Measurements from ENCODE around the gene MYO1G.
"Not testable (repeated sequence)": the region's sequence is repeated elsewhere in the genome, so short reads cannot be mapped to it uniquely, and the experiment has no call there.

The MYO1G gene

GRCh38 chr7:45007106-45007505 lies 28.3 kb upstream of the MYO1G start:
- no peaks in the 10 kb centered on the region for H3K36me3 ChIP-seq (ENCODE audit: insufficient read depth, low read length)
- H3K9me3 ChIP-seq (ENCODE audit: control insufficient read depth, insufficient read depth, low read length): no peaks in the 10 kb centered on the region
- H3K9ac ChIP-seq (ENCODE audit: low read depth, low read length): no peak overlapping the region
- H3K4me1 ChIP-seq (ENCODE audit: insufficient read depth, low read length): no peaks in the 10 kb centered on the region

GRCh38 chr7:45003789-45004188 lies 25.0 kb upstream of the MYO1G start:
- Histone ChIP-seq H3K9me3 (ENCODE audit: control insufficient read depth, insufficient read depth, low read length) (no peaks in the 10 kb centered on the region), H3K36me3 (ENCODE audit: insufficient read depth, low read length) (no peaks in the 10 kb centered on the region), H3K4me1 (ENCODE audit: insufficient read depth, low read length) (0 out of 2 replicates have a peak, but pooled peaks cover 5% of the 10 kb centered on the region), H3K9ac (ENCODE audit: low read depth, low read length) (no peak overlapping the region)

GRCh38 chr7:45001826-45002225 lies 23.0 kb upstream of the MYO1G start:
- Histone ChIP-seq H3K9ac (ENCODE audit: low read depth, low read length) (no peak overlapping the region), H3K9me3 (ENCODE audit: control insufficient read depth, insufficient read depth, low read length) (no peaks in the 10 kb centered on the region), H3K36me3 (ENCODE audit: insufficient read depth, low read length) (no peaks in the 10 kb centered on the region), H3K4me1 (ENCODE audit: insufficient read depth, low read length) (0 out of 2 replicates have a peak, but pooled peaks cover 5% of the 10 kb centered on the region)

- Histone ChIP-seq H3K9ac (ENCODE audit: low read depth, low read length) (peak overlapping the region; percentile 51; the same call in 1 of the 2 replicates), H3K4me1 (ENCODE audit: insufficient read depth, low read length) (0 out of 2 replicates have a peak, but pooled peaks cover 5% of the 10 kb centered on the region), H3K36me3 (ENCODE audit: insufficient read depth, low read length) (no peaks in the 10 kb centered on the region), H3K9me3 (ENCODE audit: control insufficient read depth, insufficient read depth, low read length) (no peaks in the 10 kb centered on the region)
Observed at GRCh38 chr7:45001138-45001694, 22.4 kb upstream of the MYO1G start.

- peak within 1 kb of the TSS; percentile 99 for H3K9ac ChIP-seq (ENCODE audit: low read depth, low read length)
- no peaks in the 10 kb centered on the region for H3K36me3 ChIP-seq (ENCODE audit: insufficient read depth, low read length)
- H3K9me3 ChIP-seq (ENCODE audit: control insufficient read depth, insufficient read depth, low read length): no peaks in the 10 kb centered on the region
- H3K4me1 ChIP-seq (ENCODE audit: insufficient read depth, low read length): 0 out of 2 replicates have a peak, but pooled peaks cover 5% of the 10 kb centered on the region
Observed at GRCh38 chr7:45000093-45001032, 21.5 kb upstream of the MYO1G start, which contains the start of gene CCM2. Gene CCM2, plus strand, starts transcription at chr7:45000201. Its CDS starts 133 bp downstream, at chr7:45000334.

GRCh38 chr7:44999245-45000092 lies 20.7 kb upstream of the MYO1G start:
- H3K36me3 ChIP-seq (ENCODE audit: insufficient read depth, low read length): no peaks in the 10 kb centered on the region
- H3K9me3 ChIP-seq (ENCODE audit: control insufficient read depth, insufficient read depth, low read length): no peaks in the 10 kb centered on the region
- H3K9ac ChIP-seq (ENCODE audit: low read depth, low read length): peak overlapping the region; percentile 99
- H3K4me1 ChIP-seq (ENCODE audit: insufficient read depth, low read length): 0 out of 2 replicates have a peak, but pooled peaks cover 5% of the 10 kb centered on the region

GRCh38 chr7:44998153-44998871 lies 19.5 kb upstream of the MYO1G start:
- Histone ChIP-seq H3K36me3 (ENCODE audit: insufficient read depth, low read length) (no peaks in the 10 kb centered on the region), H3K4me1 (ENCODE audit: insufficient read depth, low read length) (0 out of 2 replicates have a peak, but pooled peaks cover 5% of the 10 kb centered on the region), H3K9me3 (ENCODE audit: control insufficient read depth, insufficient read depth, low read length) (no peaks in the 10 kb centered on the region), H3K9ac (ENCODE audit: low read depth, low read length) (peak overlapping the region; percentile 99; the same call in 1 of the 2 replicates)

- Histone ChIP-seq H3K9me3 (ENCODE audit: control insufficient read depth, insufficient read depth, low read length) (no peaks in the 10 kb centered on the region), H3K36me3 (ENCODE audit: insufficient read depth, low read length) (no peaks in the 10 kb centered on the region), H3K4me1 (ENCODE audit: insufficient read depth, low read length) (no peaks in the 10 kb centered on the region), H3K9ac (ENCODE audit: low read depth, low read length) (no peak overlapping the region)
Observed at GRCh38 chr7:44995555-44996493, 17.0 kb upstream of the MYO1G start.

- Histone ChIP-seq H3K4me1 (ENCODE audit: insufficient read depth, low read length) (no peaks in the 10 kb centered on the region), H3K9me3 (ENCODE audit: control insufficient read depth, insufficient read depth, low read length) (no peaks in the 10 kb centered on the region), H3K9ac (ENCODE audit: low read depth, low read length) (no peak overlapping the region), H3K36me3 (ENCODE audit: insufficient read depth, low read length) (no peaks in the 10 kb centered on the region)
Observed at GRCh38 chr7:44994877-44995554, 16.2 kb upstream of the MYO1G start.

GRCh38 chr7:44992004-44992795 lies 13.4 kb upstream of the MYO1G start:
- not testable (repeated sequence) for H3K36me3 ChIP-seq (ENCODE audit: insufficient read depth, low read length); H3K4me1 ChIP-seq (ENCODE audit: insufficient read depth, low read length); H3K9ac ChIP-seq (ENCODE audit: low read depth, low read length); H3K9me3 ChIP-seq (ENCODE audit: control insufficient read depth, insufficient read depth, low read length)

- Histone ChIP-seq H3K36me3 (ENCODE audit: insufficient read depth, low read length) (peaks cover 4% of the 10 kb centered on the region; the same call in 1 of the 2 replicates), H3K4me1 (ENCODE audit: insufficient read depth, low read length) (no peaks in the 10 kb centered on the region), H3K9ac (ENCODE audit: low read depth, low read length) (no peak overlapping the region), H3K9me3 (ENCODE audit: control insufficient read depth, insufficient read depth, low read length) (no peaks in the 10 kb centered on the region)
Observed at GRCh38 chr7:44990109-44991023, 11.6 kb upstream of the MYO1G start.
